Right atrium auricular region (tissue), 2 donors: ENCODE data around the gene CCPG1. TPM values are rescaled to one million over a fixed set of nuclear protein-coding genes. Genes with fewer than 3 reads are reported as not detected.

ENCODE experiments used
- DNase-seq: peaks from one replicate; pipeline ENCODE4 v3.0.0-alpha.2; 2019; ENCODE audit warnings: low spot score
- H3K27ac ChIP-seq, 2 donors: fragments of 200-600 bp; sonication (generic); 1 replicate in 1 of 2; 2 replicates in 1 of 2; pipeline ENCODE4 v1.5.1; 2016 to 2019
- H3K27me3 ChIP-seq, 2 donors: fragments of 200-600 bp; sonication (generic); one replicate each; pipeline versions ENCODE4 v1.5.1 to v1.6.0; 2017 to 2019
- H3K36me3 ChIP-seq: fragments of 200-600 bp; sonication (generic); one replicate; pipeline ENCODE4 v1.5.1; 2016
- H3K4me1 ChIP-seq, 2 donors: fragments of 200-600 bp; sonication (generic); one replicate each; pipeline versions ENCODE4 v1.5.1 to v1.6.0; 2017 to 2019
- H3K4me3 ChIP-seq, 2 donors: fragments of 200-600 bp; sonication (generic); 1 replicate in 1 of 2; 2 replicates in 1 of 2; pipeline ENCODE4 v1.5.1; 2017 to 2019; ENCODE audit warnings: mild to moderate bottlenecking in 1 of 2, moderate library complexity in 1 of 2
- H3K9me3 ChIP-seq, 2 donors: fragments of 200-600 bp; sonication (generic); one replicate each; pipeline ENCODE4 v1.5.1; 2019
- CTCF ChIP-seq, 2 donors: fragments of 200-600 bp; sonication (generic); IDR thresholded peaks; one replicate each; pipeline ENCODE4 v1.5.1; 2019; ENCODE audit warnings: antibody characterized with exemption in 2 of 2
- total RNA-seq, 2 donors: library from RNA; depleted of rRNA; stranded (reverse); fragments of >200 nt; gene quantifications; one replicate each; pipeline ENCODE4 v1.1.0, GENCODE V29; 2016

Gene CCPG1
- total RNA-seq, 2 donors from 2014 or later, result 54.7 to 81.4 TPM

GRCh38 chr15:55383687-55384086, 24.5 kb downstream of the CCPG1 start:
- TF ChIP-seq CTCF (IDR thresholded peaks at IDR 0.05), result no peak
- Histone ChIP-seq H3K9me3 (no peaks in the 10 kb centered on the region), H3K27me3 (no peaks in the 10 kb centered on the region), H3K27ac (no peak overlapping the region), H3K36me3 (peaks cover 44% of the 10 kb centered on the region), H3K4me1 (no peaks in the 10 kb centered on the region), H3K4me3 (no peak overlapping the region)
- no peak for DNase-seq

GRCh38 chr15:55381595-55381994, 26.6 kb downstream of the CCPG1 start:
- no peaks in the 10 kb centered on the region for H3K9me3 ChIP-seq
- H3K27me3 ChIP-seq, result no peaks in the 10 kb centered on the region
- H3K27ac ChIP-seq, result no peak overlapping the region
- no peaks in the 10 kb centered on the region for H3K4me1 ChIP-seq
- no peak for DNase-seq
- H3K4me3 ChIP-seq, result no peak overlapping the region
- TF ChIP-seq CTCF (IDR thresholded peaks at IDR 0.05), result no peak
- H3K36me3 ChIP-seq, result peaks cover 47% of the 10 kb centered on the region

GRCh38 chr15:55379095-55379494, 29.1 kb downstream of the CCPG1 start:
- no peaks in the 10 kb centered on the region for H3K9me3 ChIP-seq
- no peak overlapping the region for H3K4me3 ChIP-seq
- DNase-seq, result no peak
- TF ChIP-seq CTCF (IDR thresholded peaks at IDR 0.05), result no peak
- peaks cover 53% of the 10 kb centered on the region for H3K36me3 ChIP-seq
- H3K27ac ChIP-seq, result no peak overlapping the region
- H3K4me1 ChIP-seq, result no peaks in the 10 kb centered on the region
- H3K27me3 ChIP-seq, result no peaks in the 10 kb centered on the region

GRCh38 chr15:55372701-55373440, 35.3 kb downstream of the CCPG1 start:
- peaks cover 0 to 4% of the 10 kb centered on the region in 2 donors for H3K4me1 ChIP-seq
- peak overlapping the region in 1 of 2 donors; percentile 4 for H3K27ac ChIP-seq
- peaks cover 42% of the 10 kb centered on the region for H3K36me3 ChIP-seq
- no peak overlapping the region for H3K4me3 ChIP-seq
- H3K9me3 ChIP-seq, result no peaks in the 10 kb centered on the region
- no peaks in the 10 kb centered on the region for H3K27me3 ChIP-seq
- DNase-seq, result no peak
- no peak for TF ChIP-seq CTCF (IDR thresholded peaks at IDR 0.05)

- no peak for TF ChIP-seq CTCF (IDR thresholded peaks at IDR 0.05)
- H3K36me3 ChIP-seq, result peaks cover 42% of the 10 kb centered on the region
- no peaks in the 10 kb centered on the region for H3K27me3 ChIP-seq
- H3K27ac ChIP-seq, result no peak overlapping the region
- DNase-seq, result no peak
- no peaks in the 10 kb centered on the region for H3K4me1 ChIP-seq
- no peak overlapping the region for H3K4me3 ChIP-seq
- no peaks in the 10 kb centered on the region for H3K9me3 ChIP-seq
Measured at GRCh38 chr15:55366981-55367380, 41.2 kb downstream of the CCPG1 start.

GRCh38 chr15:55362641-55363040, 45.5 kb downstream of the CCPG1 start:
- peaks cover 36% of the 10 kb centered on the region for H3K36me3 ChIP-seq
- H3K4me3 ChIP-seq, result no peak overlapping the region
- no peaks in the 10 kb centered on the region for H3K4me1 ChIP-seq
- no peak for TF ChIP-seq CTCF (IDR thresholded peaks at IDR 0.05)
- no peak for DNase-seq
- no peak overlapping the region for H3K27ac ChIP-seq
- H3K27me3 ChIP-seq, result no peaks in the 10 kb centered on the region
- no peaks in the 10 kb centered on the region for H3K9me3 ChIP-seq
